Spleen (tissue), 11 donors: ENCODE measurements around the gene BAZ1A. TPM values are rescaled to one million over a fixed set of nuclear protein-coding genes. Genes with fewer than 3 reads are reported as not detected.

Experiments used
- DNase-seq: peaks from one replicate; pipeline ENCODE4 v3.0.0-alpha.2; 2020
- H3K27ac ChIP-seq, 8 donors: fragments of 200-600 bp; sonication (generic) in 7 of 8; 1 replicate in 4 of 8; 2 replicates in 4 of 8; pipeline versions ENCODE4 v1.5.0 to v1.8.0; 2016 to 2021; ENCODE audit warnings: inconsistent platforms in 4 of 8, mild to moderate bottlenecking in 4 of 8, moderate library complexity in 1 of 8
- H3K27me3 ChIP-seq, 7 donors: fragments of 200-600 bp; sonication (generic) in 6 of 7; replicated peaks in 1 of 7; 1 replicate in 4 of 7; 2 replicates in 3 of 7; pipeline versions ENCODE4 v1.5.0 to v1.8.0; 2016 to 2021; ENCODE audit warnings: inconsistent platforms in 3 of 7, mild to moderate bottlenecking in 1 of 7
- H3K36me3 ChIP-seq, 6 donors: fragments of 200-600 bp; sonication (generic) in 5 of 6; 1 replicate in 4 of 6; 2 replicates in 2 of 6; pipeline versions ENCODE4 v1.5.0 to v1.8.0; 2016 to 2021; ENCODE audit warnings: inconsistent platforms in 2 of 6
- H3K4me1 ChIP-seq, 6 donors: fragments of 200-600 bp; sonication (generic) in 5 of 6; 1 replicate in 3 of 6; 2 replicates in 3 of 6; pipeline versions ENCODE4 v1.5.0 to v1.8.0; 2016 to 2021; ENCODE audit warnings: inconsistent platforms in 3 of 6
- H3K4me3 ChIP-seq, 8 donors: fragments of 200-600 bp; sonication (generic) in 7 of 8; 1 replicate in 4 of 8; 2 replicates in 4 of 8; pipeline versions ENCODE4 v1.5.0 to v1.8.0; 2016 to 2021; ENCODE audit warnings: inconsistent platforms in 4 of 8, mild to moderate bottlenecking in 4 of 8, moderate library complexity in 2 of 8
- H3K9me3 ChIP-seq, 8 donors: fragments of 200-600 bp; sonication (generic) in 7 of 8; 1 replicate in 4 of 8; 2 replicates in 4 of 8; pipeline versions ENCODE4 v1.5.0 to v1.8.0; 2016 to 2021; ENCODE audit warnings: inconsistent platforms in 4 of 8
- CTCF ChIP-seq, 11 experiments: fragments of 200-600 bp in 7 of 11; fragments of 450-650 bp in 4 of 11; sonication (generic) in 4 of 11; IDR thresholded peaks in 8 of 11; conservative IDR thresholded peaks in 3 of 11; 1 replicate in 7 of 11; 2 replicates in 4 of 11; pipeline versions ENCODE4 v1.4.0 to v1.8.0; 2016 to 2021; ENCODE audit warnings: antibody characterized with exemption in 11 of 11, inconsistent platforms in 4 of 11, mild to moderate bottlenecking in 1 of 11
- POLR2A ChIP-seq, 3 donors: fragments of 450-650 bp; IDR thresholded peaks; one replicate each; pipeline ENCODE4 v1.5.1; 2017; ENCODE audit warnings: antibody characterized with exemption in 3 of 3, mild to moderate bottlenecking in 1 of 3
- POLR2AphosphoS5 ChIP-seq, 3 donors: sonication (generic); formaldehyde crosslinking; IDR thresholded peaks; one replicate each; pipeline ENCODE4 v1.5.1; 2017; ENCODE audit warnings: antibody characterized with exemption in 3 of 3
- WGBS, 5 donors: extraction: QIAGEN DNeasy Blood & Tissue Kit in 3 of 5; methylation state at CpG; one replicate each; pipeline versions ENCODE4 v1.1.5 to v1.1.7; 2013 to 2018; 5-methylcytosine and 5-hydroxymethylcytosine counted together
- intact Hi-C: fragments of 100-400 bp; cut with DNase I; formaldehyde crosslinking; loops from one replicate; pipeline ENCODE4 v1.15.0; 2023; ENCODE audit warnings: low total_unique reads
- polyA plus RNA-seq, 3 donors: library from polyadenylated mRNA; stranded (reverse); fragments of 200-250 nt; gene quantifications; one replicate each; pipeline ENCODE4 v1.2.1, GENCODE V29; 2013
- small RNA-seq, 4 donors: library from RNA; depleted of rRNA; stranded (forward); fragments of <200 nt; gene quantifications; one replicate each; pipeline ENCODE3, GENCODE V24; 2016
- total RNA-seq, 7 donors: library from RNA; depleted of rRNA in 3 of 7; stranded (reverse); fragments of >200 nt in 3 of 7; fragmentation: NEBNext Ultra II Directional in 4 of 7; extraction: Animal tissue kit (Norgen Biotek cat#: 25700) in 4 of 7; gene quantifications; one replicate each; pipeline versions ENCODE4 v1.1.0 to v1.2.1, GENCODE V29; 2016 to 2021
- donor health status: healthy with polysubstance abuse.
- donor health status: DM: no; HTN: no; CAD: no; lungs with moderate emphysema.
- donor health status: DM: no; HTN: no; CAD: no.
- donor health status: Bipolar disorder and iron deficiency.
- donor health status: healthy.
- donor health status: DM: no; HTN: no; CAD: no.
- donor health status: DM: yes; HTN: yes; CAD: no.

Gene BAZ1A
- total and polyA plus RNA-seq, 10 donors = 22.3 to 126 (median 64.5) TPM

GRCh38 chr14:34710006-34710405, 165.2 kb downstream of the BAZ1A start:
- no peak for TF ChIP-seq POLR2AphosphoS5 (IDR thresholded peaks at IDR 0.05)
- no peak for TF ChIP-seq CTCF (IDR thresholded peaks at IDR 0.05 in 8 of 11, conservative IDR thresholded peaks at IDR 0.05 in 3 of 11)
- TF ChIP-seq POLR2A (IDR thresholded peaks at IDR 0.05) = no peak
- intact Hi-C loops = no loop called here
- Histone ChIP-seq H3K36me3 (peaks cover 0 to 14% (median 4%) of the 10 kb centered on the region in 6 donors), H3K4me3 (no peak overlapping the region), H3K27ac (no peak overlapping the region), H3K27me3 (no peaks in the 10 kb centered on the region), H3K4me1 (peaks cover 13 to 50% (median 32%) of the 10 kb centered on the region in 6 donors), H3K9me3 (no peaks in the 10 kb centered on the region)
- 78 to 96% (median 87%) methylated on average over 1 of the region's 1 CpG for WGBS, 5 donors
- DNase-seq = no peak

- 87 to 97% (median 94%) methylated on average over 3 of the region's 3 CpGs for WGBS, 5 donors
- intact Hi-C loops = no loop called here
- Histone ChIP-seq H3K27me3 (no peaks in the 10 kb centered on the region), H3K27ac (no peak overlapping the region), H3K4me1 (peaks cover 4 to 32% (median 19%) of the 10 kb centered on the region in 6 donors), H3K4me3 (no peak overlapping the region), H3K36me3 (peaks cover 0 to 13% (median 4%) of the 10 kb centered on the region in 6 donors), H3K9me3 (no peaks in the 10 kb centered on the region)
- no peak for DNase-seq
- TF ChIP-seq POLR2AphosphoS5 (IDR thresholded peaks at IDR 0.05) = no peak
- TF ChIP-seq POLR2A (IDR thresholded peaks at IDR 0.05) = no peak
- TF ChIP-seq CTCF (IDR thresholded peaks at IDR 0.05 in 8 of 11, conservative IDR thresholded peaks at IDR 0.05 in 3 of 11) = no peak
These were observed 167.4 kb downstream of the BAZ1A start for GRCh38 chr14:34707722-34708121.

Small RNA genes within 50 kb of the gene (small RNA-seq; reads per million reads assigned to genes)
- 0 reads per million in 4 donors for gene AL121603.1
- 0 reads per million in 4 donors for gene RNU7-41P

Other genes with a start within 250 kb of the BAZ1A start
- 100 to 1,000 TPM in 4 of 7 donors, 10 to 100 TPM in 3; 80.4 to 201 (median 104) TPM for gene SNX6, start 245.2 kb downstream of the BAZ1A start, total RNA-seq
- gene SNX6, start 245.2 kb downstream of the BAZ1A start, polyA plus RNA-seq = 10 to 100 TPM; 23.0 to 54.4 (median 43.4) TPM
- gene CFL2, start 160.8 kb downstream of the BAZ1A start, total RNA-seq = 10 to 100 TPM; 17.4 to 32.8 (median 23.9) TPM
- gene CFL2, start 160.8 kb downstream of the BAZ1A start, polyA plus RNA-seq = 10 to 100 TPM in 2 of 3 donors, 1 to 10 TPM in 1; 9.8 to 15.6 (median 13.2) TPM
- gene SRP54, start 107.6 kb upstream of the BAZ1A start, total RNA-seq = 10 to 100 TPM; 47.1 to 65.0 (median 50.6) TPM
- gene SRP54, start 107.6 kb upstream of the BAZ1A start, polyA plus RNA-seq = 10 to 100 TPM; 16.4 to 21.4 (median 20.8) TPM
- gene FAM177A1, start 170.9 kb upstream of the BAZ1A start, total RNA-seq = 10 to 100 TPM; 25.2 to 47.0 (median 28.3) TPM
- gene FAM177A1, start 170.9 kb upstream of the BAZ1A start, polyA plus RNA-seq = 10 to 100 TPM; 17.5 to 24.2 (median 21.3) TPM
- gene PPP2R3C, start 246.6 kb upstream of the BAZ1A start, total RNA-seq = 10 to 100 TPM; 32.3 to 45.7 (median 37.2) TPM
- 10 to 100 TPM; 30.4 to 46.2 (median 36.5) TPM for gene PPP2R3C, start 246.6 kb upstream of the BAZ1A start, polyA plus RNA-seq
- gene PRORP, start 247.2 kb upstream of the BAZ1A start, total RNA-seq = 10 to 100 TPM; 15.3 to 45.6 (median 28.5) TPM
- gene PRORP, start 247.2 kb upstream of the BAZ1A start, polyA plus RNA-seq = 10 to 100 TPM; 11.5 to 17.0 (median 15.9) TPM